ENCODE data around the gene PLSCR1. TPM values are rescaled to one million over a fixed set of nuclear protein-coding genes. Genes with fewer than 3 reads are reported as not detected.

The PLSCR1 gene
- polyA plus RNA-seq, 1 experiment = 40.4 TPM

DNA sequence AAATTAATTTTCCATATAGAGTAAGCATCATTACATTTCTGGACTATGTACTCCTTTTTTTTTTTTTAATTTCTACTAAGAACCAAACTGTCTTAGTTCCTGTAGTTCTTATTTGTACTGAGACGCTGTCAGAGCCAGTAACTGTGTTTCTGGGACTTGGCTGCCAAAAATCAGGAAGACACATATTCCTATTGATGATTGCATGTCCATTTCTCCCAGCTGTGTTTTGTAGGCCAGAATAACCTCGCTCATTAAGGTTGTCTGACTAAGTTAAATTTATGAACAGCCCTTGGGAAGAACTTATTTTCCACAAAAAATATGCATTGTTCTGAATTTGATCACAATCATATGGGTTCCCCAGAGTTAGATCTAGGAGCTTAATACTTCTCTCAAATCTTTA lies 31.2 kb upstream of the PLSCR1 start:
- Histone ChIP-seq H3K27ac (ENCODE audit: low read depth, low read length) (no peak overlapping the region), H3K9me3 (ENCODE audit: control insufficient read depth, insufficient read depth, low read length) (no peaks in the 10 kb centered on the region), H3K4me3 (ENCODE audit: low read depth, low read length) (no peak overlapping the region), H3K27me3 (ENCODE audit: control insufficient read depth, insufficient read depth, low read length) (no peaks in the 10 kb centered on the region)
- no peak for DNase-seq (ENCODE audit: low read depth, low spot score)
- CTCF ChIA-PET = interaction anchor here (1.2 to 3.2 kb wide), 4 partner anchors 19 to 386 kb away, joined by 3 to 25 read pairs (median 9); no protein-coding TSS in a partner anchor
- POLR2A ChIA-PET = interaction anchor here (0.7 kb wide), 1 partner anchor 401 kb away, joined by 5 read pairs; no protein-coding TSS in a partner anchor
- TF ChIP-seq, protein P1, sequence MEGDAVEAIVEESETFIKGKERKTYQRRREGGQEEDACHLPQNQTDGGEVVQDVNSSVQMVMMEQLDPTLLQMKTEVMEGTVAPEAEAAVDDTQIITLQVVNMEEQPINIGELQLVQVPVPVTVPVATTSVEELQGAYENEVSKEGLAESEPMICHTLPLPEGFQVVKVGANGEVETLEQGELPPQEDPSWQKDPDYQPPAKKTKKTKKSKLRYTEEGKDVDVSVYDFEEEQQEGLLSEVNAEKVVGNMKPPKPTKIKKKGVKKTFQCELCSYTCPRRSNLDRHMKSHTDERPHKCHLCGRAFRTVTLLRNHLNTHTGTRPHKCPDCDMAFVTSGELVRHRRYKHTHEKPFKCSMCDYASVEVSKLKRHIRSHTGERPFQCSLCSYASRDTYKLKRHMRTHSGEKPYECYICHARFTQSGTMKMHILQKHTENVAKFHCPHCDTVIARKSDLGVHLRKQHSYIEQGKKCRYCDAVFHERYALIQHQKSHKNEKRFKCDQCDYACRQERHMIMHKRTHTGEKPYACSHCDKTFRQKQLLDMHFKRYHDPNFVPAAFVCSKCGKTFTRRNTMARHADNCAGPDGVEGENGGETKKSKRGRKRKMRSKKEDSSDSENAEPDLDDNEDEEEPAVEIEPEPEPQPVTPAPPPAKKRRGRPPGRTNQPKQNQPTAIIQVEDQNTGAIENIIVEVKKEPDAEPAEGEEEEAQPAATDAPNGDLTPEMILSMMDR (IDR thresholded peaks at IDR 0.05; ENCODE audit: low read depth, low read length) = no peak

DNA sequence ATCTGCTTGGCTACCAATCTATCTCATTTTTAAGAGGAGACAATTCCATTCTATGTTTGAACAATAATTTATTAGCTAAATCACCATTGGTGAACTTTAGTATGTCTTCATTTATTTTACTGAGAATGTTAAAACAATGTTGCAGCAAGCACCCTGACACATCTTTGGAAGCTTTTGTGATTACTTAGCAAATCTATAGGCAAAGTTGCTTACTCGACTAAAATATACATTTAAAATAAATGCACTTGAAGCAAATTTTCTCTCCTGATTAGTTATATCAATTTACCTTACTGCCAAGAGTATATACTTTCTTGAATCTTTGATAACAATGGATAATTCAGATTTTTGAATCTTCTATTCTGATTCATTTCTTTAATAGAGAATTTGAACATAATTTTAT lies 29.8 kb upstream of the PLSCR1 start:
- H3K9me3 ChIP-seq (ENCODE audit: control insufficient read depth, insufficient read depth, low read length) = no peaks in the 10 kb centered on the region
- ChIA-PET CTCF (interaction anchor here (0.7 to 3.2 kb wide), 3 partner anchors 247 to 384 kb away, joined by 3 to 25 read pairs (median 12); no protein-coding TSS in a partner anchor), POLR2A (no interaction called here)
- TF ChIP-seq, protein P1 (IDR thresholded peaks at IDR 0.05; ENCODE audit: low read depth, low read length) = no peak
- no peak overlapping the region for H3K27ac ChIP-seq (ENCODE audit: low read depth, low read length)
- no peak overlapping the region for H3K4me3 ChIP-seq (ENCODE audit: low read depth, low read length)
- H3K27me3 ChIP-seq (ENCODE audit: control insufficient read depth, insufficient read depth, low read length) = no peaks in the 10 kb centered on the region
- no peak for DNase-seq (ENCODE audit: low read depth, low spot score)

DNA sequence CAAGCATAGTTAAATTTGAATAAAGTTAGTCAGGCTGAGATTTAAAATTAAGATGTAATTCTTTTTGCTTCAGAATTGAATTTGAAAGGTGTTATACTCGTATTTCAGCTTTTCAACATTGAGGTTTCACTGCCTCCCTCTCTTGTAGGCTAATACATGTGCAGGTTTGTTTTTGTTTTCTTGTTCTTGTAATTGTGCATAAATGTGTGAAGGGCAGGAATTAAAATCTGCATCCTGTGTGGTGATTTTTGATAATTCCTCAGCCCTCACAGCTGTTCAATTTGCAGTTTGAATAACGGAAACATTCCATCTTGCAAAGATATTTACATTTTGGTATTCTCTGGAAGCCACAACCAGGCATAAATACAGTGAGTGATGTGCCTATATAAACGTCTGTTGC lies 24.9 kb upstream of the PLSCR1 start:
- no peak for DNase-seq (ENCODE audit: low read depth, low spot score)
- Histone ChIP-seq H3K4me3 (ENCODE audit: low read depth, low read length) (no peak overlapping the region), H3K9me3 (ENCODE audit: control insufficient read depth, insufficient read depth, low read length) (no peaks in the 10 kb centered on the region), H3K27ac (ENCODE audit: low read depth, low read length) (no peak overlapping the region), H3K27me3 (ENCODE audit: control insufficient read depth, insufficient read depth, low read length) (no peaks in the 10 kb centered on the region)
- CTCF ChIA-PET = interaction anchor here (1.2 to 2.6 kb wide), 4 partner anchors 20 to 380 kb away, joined by 4 to 11 read pairs (median 8); no protein-coding TSS in a partner anchor
- TF ChIP-seq, protein P1 (IDR thresholded peaks at IDR 0.05; ENCODE audit: low read depth, low read length) = no peak
- POLR2A ChIA-PET = interaction anchor here (0.5 to 1.0 kb wide), 2 partner anchors 25 to 176 kb away, joined by 3 to 4 read pairs; partner anchors contain the start of gene PLSCR1

DNA sequence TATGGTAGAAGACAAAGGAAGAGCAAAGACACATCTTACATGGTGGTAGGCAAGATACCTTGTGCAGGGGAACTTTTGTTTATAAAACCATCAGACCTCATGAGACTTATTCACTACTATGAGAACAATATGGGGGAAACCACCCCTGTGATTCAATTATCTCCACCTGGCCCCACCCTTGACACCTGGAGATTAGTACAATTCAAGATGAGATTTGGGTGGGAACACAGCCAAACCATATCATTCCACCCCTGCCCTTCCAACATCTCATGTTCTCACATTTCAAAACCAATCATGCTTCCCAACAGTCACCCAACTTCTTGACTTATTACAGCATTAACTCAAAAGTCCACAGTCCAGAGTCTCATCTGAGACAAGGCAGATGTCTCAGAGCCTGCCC lies 21.7 kb upstream of the PLSCR1 start:
- DNase-seq (ENCODE audit: low read depth, low spot score) = no peak
- ChIA-PET POLR2A (no interaction called here), CTCF (no interaction called here)
- Histone ChIP-seq H3K4me3 (ENCODE audit: low read depth, low read length) (no peak overlapping the region), H3K27ac (ENCODE audit: low read depth, low read length) (no peak overlapping the region), H3K27me3 (ENCODE audit: control insufficient read depth, insufficient read depth, low read length) (no peaks in the 10 kb centered on the region), H3K9me3 (ENCODE audit: control insufficient read depth, insufficient read depth, low read length) (no peaks in the 10 kb centered on the region)
- TF ChIP-seq, protein P1 (IDR thresholded peaks at IDR 0.05; ENCODE audit: low read depth, low read length) = no peak

DNA sequence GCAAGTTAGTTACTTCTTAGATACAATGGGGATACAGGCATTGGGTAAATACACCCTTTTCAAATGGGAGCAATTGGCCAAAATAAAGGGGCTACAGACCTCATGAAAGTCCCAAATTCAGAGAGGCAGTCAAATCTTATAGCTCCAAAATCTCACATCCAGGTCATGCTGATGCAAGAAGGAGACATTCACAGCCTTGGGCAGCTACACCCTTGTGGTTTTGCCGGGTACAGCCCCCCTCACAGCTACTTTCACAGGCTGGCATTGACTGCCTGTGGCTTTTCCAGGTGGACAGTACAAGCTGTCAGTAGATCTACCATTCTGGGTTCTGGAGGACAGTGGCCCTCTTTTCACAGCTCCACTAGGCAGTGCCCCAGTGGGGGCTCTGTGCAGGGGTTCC lies 17.5 kb upstream of the PLSCR1 start:
- TF ChIP-seq, protein P1 (IDR thresholded peaks at IDR 0.05; ENCODE audit: low read depth, low read length) = no peak
- Histone ChIP-seq H3K9me3 (ENCODE audit: control insufficient read depth, insufficient read depth, low read length) (no peaks in the 10 kb centered on the region), H3K27ac (ENCODE audit: low read depth, low read length) (no peak overlapping the region), H3K4me3 (ENCODE audit: low read depth, low read length) (no peak overlapping the region), H3K27me3 (ENCODE audit: control insufficient read depth, insufficient read depth, low read length) (no peaks in the 10 kb centered on the region)
- ChIA-PET CTCF (interaction anchor here (0.7 kb wide), 1 partner anchor 16 kb away, joined by 4 read pairs; no protein-coding TSS in a partner anchor), POLR2A (interaction anchor here (0.6 kb wide), 1 partner anchor 11 kb away, joined by 4 read pairs; no protein-coding TSS in a partner anchor)
- DNase-seq (ENCODE audit: low read depth, low spot score) = no peak
